CD4-positive, alpha-beta memory T cell (primary cell): Measurements from ENCODE around the gene SCN7A. TPM values are rescaled to one million over a fixed set of nuclear protein-coding genes. Genes with fewer than 3 reads are reported as not detected.
"Not testable (repeated sequence)": the region's sequence is repeated elsewhere in the genome, so short reads cannot be mapped to it uniquely, and the experiment has no call there.

Experiments used
- CTCF ChIA-PET: fragments of 350-600 bp; sonication (Branson Sonifier 250); formaldehyde crosslinking; loops from one replicate; lab custom pipeline; 2021; ENCODE audit warnings: inconsistent platforms; ENCODE audit not compliant: partially characterized antibody; lab: Charles Lee
- POLR2A ChIA-PET: fragments of 350-600 bp; sonication (Branson Sonifier 250); formaldehyde crosslinking; loops from one replicate; lab custom pipeline; 2021; ENCODE audit not compliant: partially characterized antibody; lab: Charles Lee
- DNase-seq, 5 donors: peaks; one replicate each; pipeline versions ENCODE4 v3.0.0 to v3.0.0-alpha.2; 2020 to 2022; ENCODE audit warnings: mixed read lengths in 1 of 5
- H3K27ac ChIP-seq: one replicate; pipeline ENCODE4 v1.7.0; 2013; ENCODE audit warnings: low read depth, low read length
- H3K27me3 ChIP-seq: 2 replicates; pipeline ENCODE4 v1.7.0; 2013; ENCODE audit warnings: mild to moderate bottlenecking, low read length, moderate library complexity; ENCODE audit not compliant: insufficient read depth
- H3K36me3 ChIP-seq: 2 replicates; pipeline ENCODE4 v1.7.0; 2013; ENCODE audit warnings: mild to moderate bottlenecking, low read length, moderate library complexity; ENCODE audit not compliant: insufficient read depth
- H3K4me1 ChIP-seq: 2 replicates; pipeline ENCODE4 v1.7.0; 2013; ENCODE audit warnings: mild to moderate bottlenecking, low read length, moderate library complexity; ENCODE audit not compliant: insufficient read depth
- H3K4me3 ChIP-seq, 2 donors: one replicate each; pipeline ENCODE4 v1.7.0; 2013; ENCODE audit warnings: low read length in 2 of 2, mild to moderate bottlenecking in 1 of 2
- H3K9me3 ChIP-seq, 2 donors: one replicate each; pipeline ENCODE4 v1.7.0; 2013; ENCODE audit warnings: low read length in 2 of 2, control low read depth in 1 of 2; ENCODE audit not compliant: control insufficient read depth in 1 of 2
- H3K27ac Mint-ChIP-seq, 7 donors: one replicate each; pipeline ENCODE4 v1.8.0; 2020 to 2021; ENCODE audit warnings: mixed read lengths in 7 of 7, mild to moderate bottlenecking in 6 of 7, inconsistent platforms in 3 of 7, moderate library complexity in 3 of 7
- H3K27me3 Mint-ChIP-seq, 2 donors: one replicate each; pipeline ENCODE4 v1.8.0; 2020 to 2021; ENCODE audit warnings: mixed read lengths in 2 of 2
- H3K36me3 Mint-ChIP-seq, 2 donors: one replicate each; pipeline ENCODE4 v1.8.0; 2020 to 2021; ENCODE audit warnings: mixed read lengths in 2 of 2, inconsistent platforms in 1 of 2, mild to moderate bottlenecking in 1 of 2
- H3K4me1 Mint-ChIP-seq, 4 donors: one replicate each; pipeline ENCODE4 v1.8.0; 2020 to 2021; ENCODE audit warnings: mixed read lengths in 4 of 4, mild to moderate bottlenecking in 1 of 4
- H3K4me3 Mint-ChIP-seq, 8 donors: one replicate each; pipeline ENCODE4 v1.8.0; 2020 to 2021; ENCODE audit warnings: mixed read lengths in 8 of 8, mild to moderate bottlenecking in 7 of 8, moderate library complexity in 6 of 8, inconsistent platforms in 3 of 8
- H3K9me3 Mint-ChIP-seq, 8 donors: one replicate each; pipeline ENCODE4 v1.8.0; 2020 to 2021; ENCODE audit warnings: mixed read lengths in 8 of 8, mild to moderate bottlenecking in 5 of 8, inconsistent platforms in 3 of 8, moderate library complexity in 1 of 8
- intact Hi-C: fragments of 100-400 bp; cut with micrococcal nuclease; formaldehyde crosslinking; loops from one replicate; pipeline ENCODE4 v1.15.1; 2023
- polyA plus RNA-seq, 2 donors: library from polyadenylated mRNA; unstranded; fragments of 300-500 nt; fragmentation: Illumina TruSeq; gene quantifications; one replicate each; pipeline ENCODE4 v1.2.3, GENCODE V29; 2021
- total RNA-seq, 2 experiments: library from RNA; stranded (reverse); gene quantifications; one replicate each; pipeline ENCODE4 v1.2.3, GENCODE V29; 2021

SCN7A gene
- total and polyA plus RNA-seq, 4 experiments from 2014 or later: not detected

GRCh38 chr2:166472332-166472731 is 21.7 kb downstream of the SCN7A start:
- Histone ChIP-seq H3K27ac (no peak overlapping the region), H3K9me3 (no peaks in the 10 kb centered on the region), H3K4me1 (no peaks in the 10 kb centered on the region), H3K4me3 (no peak overlapping the region), H3K27me3 (no peaks in the 10 kb centered on the region), H3K36me3 (no peaks in the 10 kb centered on the region)
- POLR2A ChIA-PET: no interaction called here
- Mint-ChIP-seq H3K4me3 (no peak overlapping the region), H3K27ac (no peak overlapping the region), H3K4me1 (no peaks in the 10 kb centered on the region), H3K9me3 (peaks cover 0 to 2% (median 0%) of the 10 kb centered on the region in 8 donors), H3K36me3 (no peaks in the 10 kb centered on the region), H3K27me3 (no peaks in the 10 kb centered on the region)
- DNase-seq: no peak
- intact Hi-C loops: no loop called here
- CTCF ChIA-PET: no interaction called here

- Mint-ChIP-seq H3K36me3 (no peaks in the 10 kb centered on the region), H3K27me3 (no peaks in the 10 kb centered on the region), H3K4me1 (no peaks in the 10 kb centered on the region), H3K4me3 (no peak overlapping the region), H3K9me3 (peaks cover 0 to 1% (median 0%) of the 10 kb centered on the region in 8 donors), H3K27ac (no peak overlapping the region)
- Histone ChIP-seq H3K4me3 (no peak overlapping the region), H3K4me1 (no peaks in the 10 kb centered on the region), H3K27ac (no peak overlapping the region), H3K36me3 (no peaks in the 10 kb centered on the region), H3K27me3 (no peaks in the 10 kb centered on the region), H3K9me3 (no peaks in the 10 kb centered on the region)
- intact Hi-C loops: no loop called here
- ChIA-PET CTCF (no interaction called here), POLR2A (no interaction called here)
- no peak for DNase-seq
Measured at GRCh38 chr2:166468124-166469024, 25.7 kb downstream of the SCN7A start.

DNA sequence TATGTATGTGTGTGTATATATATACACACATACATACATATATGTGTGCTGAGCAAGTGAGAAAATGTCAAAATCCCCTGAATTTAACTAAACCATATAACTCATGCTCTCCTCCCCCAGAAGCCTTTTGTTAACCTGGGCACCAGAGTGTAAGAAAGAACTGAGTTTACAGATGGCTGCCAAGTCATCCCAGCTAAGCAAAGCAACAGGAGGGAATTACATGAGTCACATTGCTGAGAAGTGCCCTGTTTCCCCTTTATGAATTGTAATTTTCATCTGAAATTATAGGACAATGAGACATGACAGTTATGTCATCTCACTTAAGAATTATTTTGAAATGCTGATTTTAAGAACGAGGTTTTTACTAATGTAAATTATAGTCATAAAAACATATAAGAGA is 29.9 kb downstream of the SCN7A start:
- Mint-ChIP-seq H3K4me3 (no peak overlapping the region), H3K27me3 (no peaks in the 10 kb centered on the region), H3K27ac (no peak overlapping the region), H3K36me3 (no peaks in the 10 kb centered on the region), H3K4me1 (no peaks in the 10 kb centered on the region), H3K9me3 (no peaks in the 10 kb centered on the region)
- Histone ChIP-seq H3K4me1 (no peaks in the 10 kb centered on the region), H3K4me3 (no peak overlapping the region), H3K9me3 (no peaks in the 10 kb centered on the region), H3K27ac (no peak overlapping the region), H3K36me3 (no peaks in the 10 kb centered on the region), H3K27me3 (no peaks in the 10 kb centered on the region)
- DNase-seq: no peak
- intact Hi-C loops: no loop called here
- ChIA-PET POLR2A (no interaction called here), CTCF (no interaction called here)

DNA sequence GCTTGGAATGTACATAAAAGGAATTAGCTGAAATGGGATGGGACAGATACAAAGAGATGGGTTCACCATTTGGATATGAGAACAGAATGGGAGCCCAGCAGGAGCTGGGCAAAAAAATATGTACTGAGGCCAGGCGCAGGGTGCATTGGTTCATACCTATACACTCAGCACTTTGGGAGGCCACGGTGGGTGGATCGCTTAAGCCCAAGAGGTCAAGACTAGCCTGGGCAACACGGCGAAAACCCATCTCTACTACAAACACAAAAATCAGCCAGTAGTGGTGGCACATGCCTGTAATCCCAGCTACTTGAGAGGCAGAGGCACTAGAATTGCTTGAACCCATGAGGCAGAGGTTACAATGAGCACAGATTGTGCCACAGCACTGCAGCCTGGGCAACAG is 30.4 kb downstream of the SCN7A start:
- H3K4me1 ChIP-seq: no peaks in the 10 kb centered on the region
- Mint-ChIP-seq H3K27me3 (no peaks in the 10 kb centered on the region), H3K4me3 (no peak overlapping the region), H3K4me1 (no peaks in the 10 kb centered on the region), H3K9me3 (no peaks in the 10 kb centered on the region), H3K36me3 (no peaks in the 10 kb centered on the region), H3K27ac (no peak overlapping the region)
- H3K4me3 ChIP-seq: no peak overlapping the region
- intact Hi-C loops: no loop called here
- no peaks in the 10 kb centered on the region for H3K36me3 ChIP-seq
- H3K27ac ChIP-seq: no peak overlapping the region
- POLR2A ChIA-PET: no interaction called here
- DNase-seq: no peak
- H3K9me3 ChIP-seq: no peaks in the 10 kb centered on the region
- CTCF ChIA-PET: no interaction called here
- no peaks in the 10 kb centered on the region for H3K27me3 ChIP-seq

GRCh38 chr2:166458674-166459073 is 35.4 kb downstream of the SCN7A start:
- Mint-ChIP-seq H3K36me3 (no peaks in the 10 kb centered on the region), H3K27ac (no peak overlapping the region), H3K9me3 (peaks cover 0 to 5% (median under 1%) of the 10 kb centered on the region in 8 donors), H3K4me1 (no peaks in the 10 kb centered on the region), H3K4me3 (no peak overlapping the region), H3K27me3 (no peaks in the 10 kb centered on the region)
- intact Hi-C loops: no loop called here
- Histone ChIP-seq H3K4me3 (no peak overlapping the region), H3K4me1 (no peaks in the 10 kb centered on the region), H3K27me3 (no peaks in the 10 kb centered on the region), H3K36me3 (no peaks in the 10 kb centered on the region), H3K9me3 (no peaks in the 10 kb centered on the region), H3K27ac (no peak overlapping the region)
- ChIA-PET POLR2A (no interaction called here), CTCF (no interaction called here)
- DNase-seq: no peak

- H3K36me3 ChIP-seq, H3K9me3 ChIP-seq, H3K27ac Mint-ChIP-seq, H3K9me3 Mint-ChIP-seq, POLR2A ChIA-PET, H3K4me3 Mint-ChIP-seq, H3K4me3 ChIP-seq, H3K4me1 Mint-ChIP-seq, DNase-seq, H3K27me3 Mint-ChIP-seq, H3K36me3 Mint-ChIP-seq, CTCF ChIA-PET, H3K27ac ChIP-seq, H3K27me3 ChIP-seq, H3K4me1 ChIP-seq, intact Hi-C loops: not testable (repeated sequence)
Measured at GRCh38 chr2:166455823-166456222, 38.2 kb downstream of the SCN7A start.

DNA sequence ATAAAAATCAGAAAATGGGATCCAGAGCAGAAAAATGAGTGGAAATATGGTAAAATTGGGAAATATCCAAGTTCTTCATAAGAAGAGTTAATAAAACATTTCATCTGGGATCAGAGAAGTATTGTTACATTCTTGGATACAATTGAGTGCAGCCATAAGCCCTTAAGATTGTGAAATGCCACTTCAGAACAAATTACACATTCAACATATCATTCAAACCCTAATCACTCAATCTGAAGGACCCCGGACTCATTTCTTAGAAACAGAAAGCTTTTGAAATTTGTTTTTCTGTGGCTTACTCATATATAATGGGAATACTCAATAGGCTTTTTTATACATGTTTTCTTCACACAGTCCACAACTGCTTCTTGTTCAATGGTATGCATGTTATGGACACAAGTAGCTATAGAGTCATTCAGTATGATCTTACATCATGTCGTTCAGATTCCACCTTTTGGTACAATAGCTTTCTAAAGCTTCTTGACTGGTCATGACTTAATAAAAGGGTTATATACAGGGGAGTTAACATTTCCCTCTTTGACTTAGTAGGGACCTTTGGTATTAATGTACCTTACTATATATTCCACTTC is 39.9 kb downstream of the SCN7A start:
- H3K4me3 Mint-ChIP-seq: no peak overlapping the region
- Histone ChIP-seq H3K9me3 (no peaks in the 10 kb centered on the region), H3K36me3 (no peaks in the 10 kb centered on the region), H3K27ac (no peak overlapping the region), H3K4me3 (no peak overlapping the region), H3K4me1 (no peaks in the 10 kb centered on the region), H3K27me3 (no peaks in the 10 kb centered on the region)
- no peaks in the 10 kb centered on the region for H3K36me3 Mint-ChIP-seq
- ChIA-PET CTCF (no interaction called here), POLR2A (no interaction called here)
- H3K4me1 Mint-ChIP-seq: no peaks in the 10 kb centered on the region
- no peak for DNase-seq
- peaks cover 0 to 5% (median 3%) of the 10 kb centered on the region in 8 donors for H3K9me3 Mint-ChIP-seq
- intact Hi-C loops: no loop called here
- no peak overlapping the region for H3K27ac Mint-ChIP-seq
- no peaks in the 10 kb centered on the region for H3K27me3 Mint-ChIP-seq
